GM18511 (cell line): ENCODE measurements around the gene ACY1.

Experiments used
- ATAC-seq: cut with Tn5 transposase; IDR thresholded peaks from one replicate; pipeline ENCODE4 v1.9.1; 2021; ENCODE audit warnings: mild to moderate bottlenecking, moderate library complexity; ENCODE audit not compliant: unreplicated experiment

ACY1 gene

GRCh38 chr3:51982838-51983577 is at the start of gene ACY1:
ACY1 (plus strand) TSS chr3:51983535; CDS start chr3:51984065, 530 bp downstream.
- peak; percentile 75 for ATAC-seq

GRCh38 chr3:51934139-51934850 is 49.0 kb upstream of the ACY1 start:
- no peak for ATAC-seq

- no peak for ATAC-seq
These were observed 48.1 kb upstream of the ACY1 start for GRCh38 chr3:51934991-51935885.

GRCh38 chr3:51935886-51936755 is 47.2 kb upstream of the ACY1 start:
- no peak for ATAC-seq

- ATAC-seq, result no peak
These were observed 46.3 kb upstream of the ACY1 start for GRCh38 chr3:51937014-51937413.

- no peak for ATAC-seq
These were observed 45.5 kb upstream of the ACY1 start for GRCh38 chr3:51937611-51938450.

GRCh38 chr3:51938780-51939425 is 44.4 kb upstream of the ACY1 start:
- no peak for ATAC-seq

- ATAC-seq, result no peak
These were observed 42.5 kb upstream of the ACY1 start for GRCh38 chr3:51940648-51941462.

GRCh38 chr3:51941463-51941797 is 41.9 kb upstream of the ACY1 start:
- no peak for ATAC-seq

GRCh38 chr3:51941798-51942602 is 41.3 kb upstream of the ACY1 start, which contains the start of the genes PARP3 and RRP9:
PARP3 (plus strand) TSS chr3:51942363; CDS start chr3:51943356, 993 bp downstream.
RRP9 (minus strand) TSS chr3:51941904; CDS start chr3:51941867, 37 bp downstream.
- peak; percentile 89 for ATAC-seq

GRCh38 chr3:51942603-51943450 is 40.5 kb upstream of the ACY1 start:
- peak; percentile 46 for ATAC-seq

GRCh38 chr3:51943451-51944391 is 39.6 kb upstream of the ACY1 start:
- no peak for ATAC-seq

- no peak for ATAC-seq
These were observed 38.8 kb upstream of the ACY1 start for GRCh38 chr3:51944451-51945021.

- ATAC-seq, result no peak
These were observed 38.1 kb upstream of the ACY1 start for GRCh38 chr3:51945031-51945840.
